Measurements from ENCODE around the gene CAVIN1. TPM values are rescaled to one million over a fixed set of nuclear protein-coding genes. Genes with fewer than 3 reads are reported as not detected.
"Not testable (repeated sequence)": the region's sequence is repeated elsewhere in the genome, so short reads cannot be mapped to it uniquely, and the experiment has no call there.

Gene CAVIN1
- total and polyA plus RNA-seq, 7 donors, result 11.8 to 519 (median 231) TPM

DNA sequence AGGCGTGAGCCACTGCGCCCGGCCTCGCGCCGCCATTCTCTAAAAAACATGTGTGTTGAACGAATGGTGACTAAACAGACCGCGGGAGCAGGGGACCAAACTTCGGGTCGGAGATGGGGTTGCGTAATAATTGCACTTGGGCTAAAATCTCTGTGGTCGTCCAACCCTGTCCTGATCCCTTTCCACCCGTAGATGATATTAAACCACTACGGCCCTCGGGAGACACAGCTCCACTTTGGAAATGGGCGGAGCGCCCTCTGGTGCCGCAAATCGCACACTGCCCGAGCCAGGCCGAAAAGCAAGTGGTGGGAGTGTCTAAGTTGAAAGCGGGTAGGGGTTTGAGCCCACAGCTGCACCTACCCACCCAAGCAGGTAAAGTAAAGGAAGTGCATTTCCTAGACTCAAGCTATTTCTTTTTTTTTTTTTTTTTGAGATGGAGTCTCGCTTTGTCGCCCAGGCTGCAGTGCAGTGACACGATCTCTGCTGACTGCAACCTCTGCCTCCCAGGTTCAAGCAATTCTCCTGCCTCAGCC is 17.0 kb downstream of the CAVIN1 start:
- no peaks in the 10 kb centered on the region for H3K9me3 ChIP-seq
- TF ChIP-seq POLR2AphosphoS5 (IDR thresholded peaks at IDR 0.05), result peak in 3 of 4 donors; percentile 25 to 37 (median 31)
- TF ChIP-seq POLR2A (IDR thresholded peaks at IDR 0.05), result no peak
- TF ChIP-seq, protein P1, sequence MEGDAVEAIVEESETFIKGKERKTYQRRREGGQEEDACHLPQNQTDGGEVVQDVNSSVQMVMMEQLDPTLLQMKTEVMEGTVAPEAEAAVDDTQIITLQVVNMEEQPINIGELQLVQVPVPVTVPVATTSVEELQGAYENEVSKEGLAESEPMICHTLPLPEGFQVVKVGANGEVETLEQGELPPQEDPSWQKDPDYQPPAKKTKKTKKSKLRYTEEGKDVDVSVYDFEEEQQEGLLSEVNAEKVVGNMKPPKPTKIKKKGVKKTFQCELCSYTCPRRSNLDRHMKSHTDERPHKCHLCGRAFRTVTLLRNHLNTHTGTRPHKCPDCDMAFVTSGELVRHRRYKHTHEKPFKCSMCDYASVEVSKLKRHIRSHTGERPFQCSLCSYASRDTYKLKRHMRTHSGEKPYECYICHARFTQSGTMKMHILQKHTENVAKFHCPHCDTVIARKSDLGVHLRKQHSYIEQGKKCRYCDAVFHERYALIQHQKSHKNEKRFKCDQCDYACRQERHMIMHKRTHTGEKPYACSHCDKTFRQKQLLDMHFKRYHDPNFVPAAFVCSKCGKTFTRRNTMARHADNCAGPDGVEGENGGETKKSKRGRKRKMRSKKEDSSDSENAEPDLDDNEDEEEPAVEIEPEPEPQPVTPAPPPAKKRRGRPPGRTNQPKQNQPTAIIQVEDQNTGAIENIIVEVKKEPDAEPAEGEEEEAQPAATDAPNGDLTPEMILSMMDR (IDR thresholded peaks at IDR 0.05), result peak; percentile 80 to 89 (median 82)
- no peaks in the 10 kb centered on the region for H3K27me3 ChIP-seq
- DNase-seq, result peak; percentile 94
- H3K4me1 ChIP-seq, result peaks cover 0 to 90% (median 85%) of the 10 kb centered on the region in 4 donors
- H3K4me3 ChIP-seq, result no peak overlapping the region
- WGBS, 2 donors, result 36 to 41% methylated on average over 26 of the region's 26 CpGs
- intact Hi-C loops (cut with DNase I), result loop anchor here (1.0 kb wide), 1 partner anchor 84 kb away; no protein-coding TSS in a partner anchor
- peaks cover 4 to 26% (median 22%) of the 10 kb centered on the region in 4 donors for H3K36me3 ChIP-seq
- H3K27ac ChIP-seq, result peak overlapping the region; percentile 84 to 100 (median 95)

- H3K4me3 ChIP-seq, result no peak overlapping the region
- no peaks in the 10 kb centered on the region for H3K27me3 ChIP-seq
- H3K9me3 ChIP-seq, result no peaks in the 10 kb centered on the region
- H3K36me3 ChIP-seq, result peaks cover 4 to 26% (median 22%) of the 10 kb centered on the region in 4 donors
- peaks cover 0 to 80% (median 75%) of the 10 kb centered on the region in 4 donors for H3K4me1 ChIP-seq
- H3K27ac ChIP-seq, result peak overlapping the region; percentile 84 to 100 (median 95)
- DNase-seq, result no peak
- WGBS, 2 donors, result 96% methylated on average over 35 of the region's 35 CpGs
- intact Hi-C loops (cut with DNase I), result no loop called here
- TF ChIP-seq EP300 (IDR thresholded peaks at IDR 0.05) (no peak), POLR2A (IDR thresholded peaks at IDR 0.05) (no peak), POLR2AphosphoS5 (IDR thresholded peaks at IDR 0.05) (no peak)
- TF ChIP-seq, protein P1 (IDR thresholded peaks at IDR 0.05), result no peak
Measured at GRCh38 chr17:42405076-42405475, 18.0 kb downstream of the CAVIN1 start.

- Histone ChIP-seq H3K4me3 (no peak overlapping the region), H3K27ac (peak overlapping the region; percentile 84 to 100 (median 95)), H3K27me3 (no peaks in the 10 kb centered on the region), H3K4me1 (peaks cover 0 to 77% (median 70%) of the 10 kb centered on the region in 4 donors), H3K36me3 (peaks cover 4 to 26% (median 22%) of the 10 kb centered on the region in 4 donors), H3K9me3 (no peaks in the 10 kb centered on the region)
- intact Hi-C loops (cut with DNase I), result no loop called here
- DNase-seq, result no peak
- TF ChIP-seq POLR2AphosphoS5 (IDR thresholded peaks at IDR 0.05), result no peak
- no peak for TF ChIP-seq POLR2A (IDR thresholded peaks at IDR 0.05)
- TF ChIP-seq, protein P1 (IDR thresholded peaks at IDR 0.05), result no peak
- TF ChIP-seq EP300 (IDR thresholded peaks at IDR 0.05), result no peak
- WGBS, 2 donors, result 91 to 94% methylated on average over 63 of the region's 63 CpGs
Measured at GRCh38 chr17:42404326-42405055, 18.6 kb downstream of the CAVIN1 start.

GRCh38 chr17:42403150-42403549 is 19.9 kb downstream of the CAVIN1 start:
- peaks cover 4 to 26% (median 22%) of the 10 kb centered on the region in 4 donors for H3K36me3 ChIP-seq
- no peaks in the 10 kb centered on the region for H3K27me3 ChIP-seq
- peaks cover 0 to 78% (median 70%) of the 10 kb centered on the region in 4 donors for H3K4me1 ChIP-seq
- no peak for DNase-seq
- H3K27ac ChIP-seq, result peak overlapping the region; percentile 54 to 100 (median 76)
- TF ChIP-seq POLR2A (IDR thresholded peaks at IDR 0.05) (no peak), EP300 (IDR thresholded peaks at IDR 0.05) (no peak), POLR2AphosphoS5 (IDR thresholded peaks at IDR 0.05) (no peak)
- H3K9me3 ChIP-seq, result no peaks in the 10 kb centered on the region
- no peak overlapping the region for H3K4me3 ChIP-seq
- intact Hi-C loops (cut with DNase I), result no loop called here
- 72 to 73% methylated on average over 6 of the region's 6 CpGs for WGBS, 2 donors

- peaks cover 0 to 71% (median 62%) of the 10 kb centered on the region in 4 donors for H3K4me1 ChIP-seq
Measured at GRCh38 chr17:42402117-42402516, 20.9 kb downstream of the CAVIN1 start.

DNA sequence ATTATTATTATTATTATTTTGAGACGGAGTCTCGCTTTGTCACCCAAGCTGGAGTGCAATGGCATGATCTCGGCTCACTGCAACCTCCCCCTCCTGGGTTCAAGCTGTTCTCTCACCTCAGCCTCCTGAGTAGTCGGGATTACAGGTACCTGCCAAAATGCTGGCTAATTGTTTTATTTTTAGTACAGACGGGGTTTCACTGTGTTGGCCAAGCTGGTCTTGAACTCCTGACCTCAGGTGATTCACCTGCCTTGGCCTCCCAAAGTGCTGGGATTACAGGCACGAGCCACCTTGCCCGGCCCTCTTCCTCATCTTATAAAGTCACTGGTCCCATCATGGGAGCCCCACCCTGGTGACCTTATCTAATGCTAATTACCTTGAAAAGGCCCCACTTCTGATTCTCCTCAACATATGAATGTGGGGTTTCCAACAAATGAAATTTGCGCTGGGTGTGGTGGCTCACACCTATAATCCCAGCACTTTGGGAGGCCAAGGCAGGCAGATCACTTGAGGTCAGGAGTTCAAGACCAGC is 22.1 kb downstream of the CAVIN1 start:
- H3K27me3 ChIP-seq; H3K4me3 ChIP-seq; intact Hi-C loops (cut with DNase I); H3K9me3 ChIP-seq; DNase-seq: not testable (repeated sequence)
- peaks cover 4 to 26% (median 22%) of the 10 kb centered on the region in 4 donors for H3K36me3 ChIP-seq
- peaks cover 0 to 59% (median 49%) of the 10 kb centered on the region in 4 donors for H3K4me1 ChIP-seq
- peak overlapping the region in 3 of 4 donors; percentile 52 to 69 (median 61) for H3K27ac ChIP-seq
- 61 to 83% methylated on average over 8 of the region's 8 CpGs for WGBS, 2 donors

More at GRCh38 chr17:42402117-42402516, 20.9 kb downstream of the CAVIN1 start:
- peak overlapping the region; percentile 54 to 100 (median 76) for H3K27ac ChIP-seq
- no peaks in the 10 kb centered on the region for H3K9me3 ChIP-seq
- no peaks in the 10 kb centered on the region for H3K27me3 ChIP-seq
- H3K36me3 ChIP-seq, result peaks cover 4 to 26% (median 22%) of the 10 kb centered on the region in 4 donors
- intact Hi-C loops (cut with DNase I), result no loop called here
- H3K4me3 ChIP-seq, result no peak overlapping the region
- no peak for DNase-seq
- 16 to 46% methylated on average over 3 of the region's 3 CpGs for WGBS, 2 donors
- TF ChIP-seq POLR2A (IDR thresholded peaks at IDR 0.05), result no peak
- TF ChIP-seq EP300 (IDR thresholded peaks at IDR 0.05), result no peak
- TF ChIP-seq, protein P1 (IDR thresholded peaks at IDR 0.05), result no peak
- no peak for TF ChIP-seq POLR2AphosphoS5 (IDR thresholded peaks at IDR 0.05)

Data from sigmoid colon (tissue), 7 donors.